GM12878 (cell line): Measurements from ENCODE around the gene WWOX.

Experiments used
- BCL11A ChIP-seq: IDR thresholded peaks from 2 replicates; pipeline ENCODE4 v1.6.1; 2011; ENCODE audit warnings: low read depth, low read length
- CBFB ChIP-seq: IDR thresholded peaks from 2 replicates; pipeline ENCODE4 v1.6.1; 2016; ENCODE audit warnings: antibody characterized with exemption, low read depth
- CHD2 ChIP-seq: IDR thresholded peaks from 2 replicates; pipeline ENCODE4 v1.6.1; 2011; ENCODE audit warnings: low read depth, low read length, improper control_type of control experiment, borderline replicate concordance
- CTCF ChIP-seq, 3 experiments: IDR thresholded peaks in 2 of 3; conservative IDR thresholded peaks in 1 of 3; 2 replicates each; pipeline ENCODE4 v1.5.1; 2011; ENCODE audit warnings: low read depth in 3 of 3, low read length in 3 of 3, mild to moderate bottlenecking in 3 of 3, control low read depth in 2 of 3, moderate library complexity in 2 of 3, inconsistent platforms in 1 of 3, mixed read lengths in 1 of 3; ENCODE audit not compliant: control insufficient read depth in 2 of 3, insufficient read depth in 1 of 3; ENCODE audit errors: extremely low read depth in 1 of 3
- ESRRA ChIP-seq: IDR thresholded peaks from 2 replicates; pipeline ENCODE4 v1.6.1; 2012; ENCODE audit warnings: mild to moderate bottlenecking, low read length, improper control_type of control experiment
- FOS ChIP-seq: IDR thresholded peaks from 3 replicates; pipeline ENCODE4 v1.6.1; 2011; ENCODE audit warnings: borderline replicate concordance; ENCODE audit not compliant: insufficient read length; ENCODE audit errors: extremely low read depth
- POLR2A ChIP-seq: IDR thresholded peaks from 2 replicates; pipeline ENCODE4 v1.6.1; 2011; ENCODE audit warnings: low read depth, mild to moderate bottlenecking, low read length
- POLR2AphosphoS5 ChIP-seq: IDR thresholded peaks from 2 replicates; pipeline ENCODE4 v1.6.1; 2011; ENCODE audit warnings: mild to moderate bottlenecking, low read length, inconsistent platforms
- REST ChIP-seq: IDR thresholded peaks from 2 replicates; pipeline ENCODE4 v1.6.1; 2012; ENCODE audit warnings: mild to moderate bottlenecking, low read depth, low read length
- SP1 ChIP-seq: IDR thresholded peaks from one replicate; pipeline ENCODE4 v1.6.1; 2011; ENCODE audit warnings: low read depth, low read length
- TAF1 ChIP-seq: IDR thresholded peaks from 2 replicates; pipeline ENCODE4 v1.6.1; 2011; ENCODE audit warnings: mild to moderate bottlenecking, low read depth, low read length, borderline replicate concordance
- USF2 ChIP-seq: IDR thresholded peaks from 2 replicates; pipeline ENCODE4 v1.6.1; 2011; ENCODE audit warnings: low read depth, low read length, improper control_type of control experiment, borderline replicate concordance
- TF ChIP-seq, protein P1 (sequence below): IDR thresholded peaks from 2 replicates; pipeline ENCODE4 v1.6.1; 2012; ENCODE audit warnings: low read depth, low read length, improper control_type of control experiment

DNA sequence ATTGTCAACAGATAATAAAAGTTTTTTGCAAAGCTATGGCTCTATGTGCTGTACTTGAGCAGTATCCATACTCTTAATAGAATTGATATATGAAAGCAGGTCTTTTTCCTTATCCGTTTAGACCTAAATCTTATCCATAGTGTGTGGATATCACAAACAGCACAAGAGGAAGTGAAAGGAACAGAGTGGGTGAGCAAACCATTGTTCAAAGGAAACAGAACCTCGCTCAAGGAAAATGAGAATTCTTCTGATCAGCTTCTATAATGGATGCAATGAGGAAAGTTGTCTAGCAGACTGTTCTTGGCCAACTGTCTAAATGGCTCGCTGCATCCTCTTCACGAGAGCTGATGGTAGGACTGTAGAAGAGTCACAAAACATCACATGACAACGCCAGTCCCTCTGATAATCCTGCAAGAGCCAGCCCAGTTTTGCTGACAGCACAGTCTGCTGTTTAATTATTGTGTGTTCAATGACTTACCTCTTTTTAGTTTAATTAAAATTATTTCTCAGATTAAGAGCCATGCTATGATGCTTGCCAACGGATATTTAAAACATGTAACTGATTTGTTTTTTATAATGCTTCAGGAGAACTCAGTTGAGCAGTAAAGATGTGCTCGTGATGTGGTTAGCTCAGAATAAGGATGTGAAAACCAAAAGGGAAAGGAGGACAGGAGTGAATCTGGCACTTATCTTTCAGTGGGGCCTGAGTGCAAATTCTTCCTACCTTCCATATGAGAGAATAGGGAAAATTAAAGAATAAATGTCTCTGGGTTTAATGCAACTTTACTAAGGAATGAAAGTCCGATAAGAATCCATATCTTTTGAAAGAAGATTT, 38.5 kb downstream of the WWOX start:
- TF ChIP-seq TAF1: no peak
- no peak for TF ChIP-seq POLR2AphosphoS5
- TF ChIP-seq CBFB: no peak
- TF ChIP-seq CTCF (IDR thresholded peaks at IDR 0.05 in 2 of 3, conservative IDR thresholded peaks at IDR 0.05 in 1 of 3; ENCODE audit: control insufficient read depth in 2 of 3, extremely low read depth in 1 of 3, insufficient read depth in 1 of 3, low read depth in 3 of 3, low read length in 3 of 3): no peak
- no peak for TF ChIP-seq BCL11A
- TF ChIP-seq ESRRA: no peak
- no peak for TF ChIP-seq CHD2
- no peak for TF ChIP-seq USF2
- TF ChIP-seq, protein P1, sequence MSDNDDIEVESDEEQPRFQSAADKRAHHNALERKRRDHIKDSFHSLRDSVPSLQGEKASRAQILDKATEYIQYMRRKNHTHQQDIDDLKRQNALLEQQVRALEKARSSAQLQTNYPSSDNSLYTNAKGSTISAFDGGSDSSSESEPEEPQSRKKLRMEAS: no peak
- no peak for TF ChIP-seq SP1
- TF ChIP-seq POLR2A: no peak
- no peak for TF ChIP-seq REST
- no peak for TF ChIP-seq FOS
